HEK293 (cell line): ENCODE data around the gene KIDINS220.

Source experiments
- CTCF ChIA-PET: fragments of 350-600 bp; formaldehyde crosslinking; extraction: SDS; loops from one replicate; lab custom pipeline; 2021; ENCODE audit warnings: antibody characterized with exemption; lab: Yijun Ruan, JAX
- POLR2A ChIA-PET: fragments of 300-600 bp; formaldehyde crosslinking; extraction: SDS; loops from one replicate; lab custom pipeline; 2020; ENCODE audit warnings: antibody characterized with exemption, inconsistent platforms; lab: Yijun Ruan, JAX
- H3K27ac ChIP-seq: fragments of 200-500 bp; sonication (Bioruptor generic); 2 replicates; pipeline ENCODE4 v1.5.1; 2014; ENCODE audit warnings: low read depth, low read length, control low read depth, inconsistent platforms; ENCODE audit errors: extremely low read depth
- H3K36me3 ChIP-seq, 2 experiments: fragments of 200-500 bp in 1 of 2; sonication (Bioruptor generic) in 1 of 2; 1 replicate in 1 of 2; 2 replicates in 1 of 2; pipeline ENCODE4 v1.5.1; 2014 to 2017; ENCODE audit warnings: inconsistent platforms in 2 of 2, low read length in 2 of 2; ENCODE audit not compliant: control insufficient read depth in 2 of 2, insufficient read depth in 1 of 2
- H3K4me1 ChIP-seq: fragments of 200-500 bp; sonication (Bioruptor generic); 2 replicates; pipeline ENCODE4 v1.5.1; 2014; ENCODE audit warnings: mild to moderate bottlenecking, low read length, inconsistent platforms; ENCODE audit not compliant: control insufficient read depth, insufficient read depth
- H3K4me3 ChIP-seq: 2 replicates; pipeline ENCODE4 v1.5.1; 2011; ENCODE audit warnings: low read depth, mild to moderate bottlenecking, control low read depth, low read length, moderate library complexity
- H3K9me3 ChIP-seq: fragments of 200-500 bp; sonication (Bioruptor generic); 2 replicates; pipeline ENCODE4 v1.5.1; 2014; ENCODE audit warnings: low read depth, low read length, inconsistent platforms; ENCODE audit not compliant: control insufficient read depth, insufficient read depth
- GFI1B ChIP-seq: fragments of 450-650 bp; formaldehyde crosslinking; IDR thresholded peaks from 2 replicates; pipeline ENCODE4 v1.5.1; 2016; ENCODE audit warnings: missing biosample characterization, missing genetic modification characterization
- OVOL3 ChIP-seq: fragments of 450-650 bp; formaldehyde crosslinking; IDR thresholded peaks from 2 replicates; pipeline ENCODE4 v1.5.1; 2016; ENCODE audit warnings: missing biosample characterization, missing genetic modification characterization
- REPIN1 ChIP-seq: fragments of 450-650 bp; formaldehyde crosslinking; IDR thresholded peaks from 2 replicates; pipeline ENCODE4 v1.5.1; 2017; ENCODE audit warnings: missing biosample characterization, missing genetic modification characterization, low read depth
- SP2 ChIP-seq: fragments of 450-650 bp; formaldehyde crosslinking; IDR thresholded peaks from 2 replicates; pipeline ENCODE4 v1.5.1; 2016; ENCODE audit warnings: missing biosample characterization, missing genetic modification characterization
- ZIC2 ChIP-seq: fragments of 450-650 bp; formaldehyde crosslinking; IDR thresholded peaks from 2 replicates; pipeline ENCODE4 v1.5.1; 2016; ENCODE audit warnings: missing biosample characterization, missing genetic modification characterization
- ZNF133 ChIP-seq: fragments of 450-650 bp; formaldehyde crosslinking; IDR thresholded peaks from 2 replicates; pipeline ENCODE4 v1.5.1; 2016; ENCODE audit warnings: missing biosample characterization, missing genetic modification characterization
- ZNF140 ChIP-seq: fragments of 450-650 bp; formaldehyde crosslinking; IDR thresholded peaks from 2 replicates; pipeline ENCODE4 v1.5.1; 2016; ENCODE audit warnings: missing biosample characterization, missing genetic modification characterization
- ZNF146 ChIP-seq: fragments of 450-650 bp; formaldehyde crosslinking; IDR thresholded peaks from 2 replicates; pipeline ENCODE4 v1.5.1; 2016; ENCODE audit warnings: missing biosample characterization, missing genetic modification characterization
- ZNF155 ChIP-seq: fragments of 450-650 bp; formaldehyde crosslinking; IDR thresholded peaks from 2 replicates; pipeline ENCODE4 v1.5.1; 2016; ENCODE audit warnings: missing biosample characterization, missing genetic modification characterization
- ZNF157 ChIP-seq: fragments of 450-650 bp; formaldehyde crosslinking; IDR thresholded peaks from 2 replicates; pipeline ENCODE4 v1.5.1; 2016; ENCODE audit warnings: missing biosample characterization, missing genetic modification characterization
- ZNF16 ChIP-seq: fragments of 450-650 bp; formaldehyde crosslinking; IDR thresholded peaks from 2 replicates; pipeline ENCODE4 v1.5.1; 2016; ENCODE audit warnings: low read depth, missing biosample characterization, missing genetic modification characterization
- ZNF174 ChIP-seq: fragments of 450-650 bp; formaldehyde crosslinking; IDR thresholded peaks from 2 replicates; pipeline ENCODE4 v1.5.0; 2017; ENCODE audit warnings: missing biosample characterization, mild to moderate bottlenecking, missing genetic modification characterization
- ZNF184 ChIP-seq: fragments of 450-650 bp; IDR thresholded peaks from 2 replicates; pipeline ENCODE4 v1.5.1; 2018; ENCODE audit warnings: missing biosample characterization, mild to moderate bottlenecking, missing genetic modification characterization
- ZNF433 ChIP-seq: fragments of 450-650 bp; formaldehyde crosslinking; IDR thresholded peaks from 2 replicates; pipeline ENCODE4 v1.5.1; 2016; ENCODE audit warnings: missing biosample characterization, missing genetic modification characterization, low read depth
- ZNF473 ChIP-seq: fragments of 450-650 bp; formaldehyde crosslinking; IDR thresholded peaks from 2 replicates; pipeline ENCODE4 v1.5.1; 2017; ENCODE audit warnings: missing biosample characterization, missing genetic modification characterization
- ZNF501 ChIP-seq: fragments of 450-650 bp; formaldehyde crosslinking; IDR thresholded peaks from 2 replicates; pipeline ENCODE4 v1.5.1; 2016; ENCODE audit warnings: missing biosample characterization, missing genetic modification characterization
- ZNF510 ChIP-seq: fragments of 450-650 bp; formaldehyde crosslinking; IDR thresholded peaks from 2 replicates; pipeline ENCODE4 v1.5.1; 2018; ENCODE audit warnings: mild to moderate bottlenecking, missing genetic modification characterization, missing biosample characterization; ENCODE audit not compliant: insufficient replicate concordance
- ZNF514 ChIP-seq: fragments of 450-650 bp; formaldehyde crosslinking; IDR thresholded peaks from 2 replicates; pipeline ENCODE4 v1.5.1; 2016; ENCODE audit warnings: missing biosample characterization, missing genetic modification characterization
- ZNF571 ChIP-seq: fragments of 450-650 bp; formaldehyde crosslinking; IDR thresholded peaks from 2 replicates; pipeline ENCODE4 v1.5.0; 2017; ENCODE audit warnings: missing biosample characterization, missing genetic modification characterization
- ZNF585B ChIP-seq: fragments of 450-650 bp; formaldehyde crosslinking; IDR thresholded peaks from 2 replicates; pipeline ENCODE4 v1.5.1; 2016; ENCODE audit warnings: missing biosample characterization, missing genetic modification characterization
- ZNF654 ChIP-seq: fragments of 450-650 bp; formaldehyde crosslinking; IDR thresholded peaks from 2 replicates; pipeline ENCODE4 v1.5.1; 2016; ENCODE audit warnings: low read depth, missing biosample characterization, missing genetic modification characterization
- ZNF677 ChIP-seq: fragments of 450-650 bp; IDR thresholded peaks from 2 replicates; pipeline ENCODE4 v1.5.0; 2018; ENCODE audit warnings: missing biosample characterization, mild to moderate bottlenecking, missing genetic modification characterization, moderate library complexity
- ZNF747 ChIP-seq: fragments of 450-650 bp; formaldehyde crosslinking; IDR thresholded peaks from 2 replicates; pipeline ENCODE4 v1.5.1; 2016; ENCODE audit warnings: missing biosample characterization, missing genetic modification characterization
- ZNF777 ChIP-seq: fragments of 450-650 bp; formaldehyde crosslinking; IDR thresholded peaks from 2 replicates; pipeline ENCODE4 v1.5.1; 2017; ENCODE audit warnings: missing biosample characterization, missing genetic modification characterization, borderline replicate concordance
- TF ChIP-seq, protein P1 (sequence below): fragments of 450-650 bp; formaldehyde crosslinking; IDR thresholded peaks from 2 replicates; pipeline ENCODE4 v1.5.1; 2017; ENCODE audit warnings: missing biosample characterization, missing genetic modification characterization

The KIDINS220 gene

DNA sequence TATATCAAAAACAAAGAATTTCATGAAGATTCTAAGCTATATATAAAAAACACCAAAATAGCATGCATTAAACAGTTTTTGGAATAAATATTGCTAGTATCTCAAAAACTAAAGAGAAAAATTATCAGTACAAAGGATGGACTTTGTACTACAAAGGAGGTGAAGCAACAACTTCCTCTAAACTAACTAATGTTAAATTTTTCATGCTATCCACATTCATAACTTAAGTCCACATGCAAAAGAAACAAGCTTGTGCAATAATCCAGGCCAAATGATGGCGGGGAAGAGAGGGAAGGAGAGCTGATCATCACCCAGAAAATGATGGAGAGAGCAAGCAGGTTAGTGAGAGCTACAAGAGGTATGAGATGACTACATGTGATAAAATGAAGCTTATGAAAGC is 70.1 kb downstream of the KIDINS220 start (continued):
- TF ChIP-seq ZNF677 (tag by site-specific recombination) (no peak), OVOL3 (tag by site-specific recombination) (no peak), ZNF747 (tag by site-specific recombination) (no peak), ZNF501 (tag by site-specific recombination) (no peak), REPIN1 (tag by site-specific recombination) (no peak), ZNF16 (no peak), ZNF585B (no peak), ZNF157 (tag by site-specific recombination) (no peak)

DNA sequence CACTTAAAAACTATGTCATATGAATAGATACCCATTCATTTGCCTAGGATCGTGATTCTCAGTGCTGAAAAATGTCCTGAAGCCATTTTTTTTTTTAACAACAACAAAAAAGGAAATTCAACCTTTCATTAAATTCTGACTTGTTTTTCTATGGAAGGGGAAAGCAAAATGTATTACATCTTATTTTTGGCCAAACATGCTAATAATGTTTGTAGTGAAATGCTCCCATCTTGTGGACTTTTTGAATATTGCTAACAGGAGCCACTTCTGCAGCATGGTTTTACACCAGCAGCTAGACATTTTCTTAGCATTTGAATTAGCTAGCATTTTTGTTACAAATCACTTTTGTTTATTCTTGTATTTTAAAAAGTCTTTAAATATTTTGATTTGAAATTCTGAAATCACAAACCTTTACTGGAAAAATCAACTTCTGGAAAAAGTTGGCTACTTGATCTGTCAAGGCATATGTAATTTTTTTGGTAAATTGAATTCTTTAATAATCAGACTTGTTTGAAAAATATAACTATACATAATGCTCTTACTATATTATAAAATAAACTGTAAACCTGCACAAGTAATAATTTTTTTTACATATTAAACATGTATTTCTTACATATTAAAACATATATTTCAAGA is 75.8 kb downstream of the KIDINS220 start:
- H3K4me3 ChIP-seq: no peak overlapping the region
- H3K27ac ChIP-seq: no peak overlapping the region
- POLR2A ChIA-PET: no interaction called here
- no peaks in the 10 kb centered on the region for H3K9me3 ChIP-seq
- no peaks in the 10 kb centered on the region for H3K4me1 ChIP-seq
- CTCF ChIA-PET: interaction anchor here (0.7 to 2.2 kb wide), 4 partner anchors 8 to 948 kb away, joined by 3 to 11 read pairs (median 3); no protein-coding TSS in a partner anchor
- peaks cover 0 to 11% of the 10 kb centered on the region in 2 experiments; a peak in 1 of 3 replicates for H3K36me3 ChIP-seq
- TF ChIP-seq SP2: no peak
- peak; percentile 61 for TF ChIP-seq ZNF654 (tag by site-specific recombination)
- TF ChIP-seq ZNF473 (tag by site-specific recombination): no peak

DNA sequence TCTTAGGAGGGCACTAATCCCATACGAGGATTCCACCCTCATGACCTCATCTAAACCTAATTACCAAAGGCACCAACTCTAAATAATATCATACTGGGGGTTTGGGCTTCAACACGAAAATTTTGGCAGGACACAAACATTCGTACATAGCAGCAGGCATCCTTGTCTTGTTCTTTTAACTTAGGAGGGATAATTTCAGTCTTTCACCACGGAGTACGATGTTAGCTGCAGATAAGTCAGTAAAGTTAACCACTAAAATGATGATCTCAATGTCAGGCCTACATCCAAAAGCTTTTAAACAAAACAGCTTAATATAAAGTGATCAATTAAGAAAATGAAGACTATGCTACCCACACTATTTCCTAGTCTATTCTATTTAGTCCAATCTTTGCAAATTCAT is 80.7 kb downstream of the KIDINS220 start:
- Histone ChIP-seq H3K27ac (no peak overlapping the region), H3K36me3 (peaks cover 0 to 9% of the 10 kb centered on the region in 2 experiments; a peak in 1 of 3 replicates), H3K4me3 (no peak overlapping the region)
- ChIA-PET CTCF (interaction anchor here (0.8 kb wide), 1 partner anchor 77 kb away, joined by 3 read pairs; no protein-coding TSS in a partner anchor), POLR2A (no interaction called here)
- TF ChIP-seq GFI1B (tag by site-specific recombination) (no peak), ZNF777 (no peak), ZNF133 (tag by site-specific recombination) (no peak), ZNF473 (tag by site-specific recombination) (no peak), ZNF174 (tag by site-specific recombination) (no peak), ZNF510 (tag by site-specific recombination) (no peak), ZNF155 (tag by site-specific recombination) (no peak), ZNF514 (no peak), ZNF433 (tag by site-specific recombination) (no peak), ZNF184 (tag by site-specific recombination) (no peak), ZNF571 (tag by site-specific recombination) (no peak), ZNF140 (no peak), ZIC2 (no peak), ZNF146 (tag by site-specific recombination) (no peak)
- TF ChIP-seq, protein P1, sequence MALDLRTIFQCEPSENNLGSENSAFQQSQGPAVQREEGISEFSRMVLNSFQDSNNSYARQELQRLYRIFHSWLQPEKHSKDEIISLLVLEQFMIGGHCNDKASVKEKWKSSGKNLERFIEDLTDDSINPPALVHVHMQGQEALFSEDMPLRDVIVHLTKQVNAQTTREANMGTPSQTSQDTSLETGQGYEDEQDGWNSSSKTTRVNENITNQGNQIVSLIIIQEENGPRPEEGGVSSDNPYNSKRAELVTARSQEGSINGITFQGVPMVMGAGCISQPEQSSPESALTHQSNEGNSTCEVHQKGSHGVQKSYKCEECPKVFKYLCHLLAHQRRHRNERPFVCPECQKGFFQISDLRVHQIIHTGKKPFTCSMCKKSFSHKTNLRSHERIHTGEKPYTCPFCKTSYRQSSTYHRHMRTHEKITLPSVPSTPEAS (tag by site-specific recombination): no peak
- TF ChIP-seq, all 188 proteins: peak for 0
- H3K4me1 ChIP-seq: no peaks in the 10 kb centered on the region
- H3K9me3 ChIP-seq: no peaks in the 10 kb centered on the region
